Vagina (tissue), 2 donors: Measurements from ENCODE around the gene LMOD2. TPM values are rescaled to one million over a fixed set of nuclear protein-coding genes. Genes with fewer than 3 reads are reported as not detected.

Experiments used
- DNase-seq, 2 donors: peaks; one replicate each; pipeline ENCODE4 v3.0.0-alpha.2; 2017; ENCODE audit errors: extremely low spot score in 2 of 2
- H3K27ac ChIP-seq: fragments of 200-600 bp; sonication (generic); one replicate; pipeline ENCODE4 v1.5.1; 2019
- H3K27me3 ChIP-seq: fragments of 200-600 bp; sonication (generic); one replicate; pipeline ENCODE4 v1.5.1; 2019
- H3K36me3 ChIP-seq, 2 donors: fragments of 200-600 bp; sonication (generic); one replicate each; pipeline ENCODE4 v1.5.1; 2017 to 2019
- H3K4me1 ChIP-seq: fragments of 200-600 bp; sonication (generic); one replicate; pipeline ENCODE4 v1.5.1; 2019
- H3K4me3 ChIP-seq, 2 donors: fragments of 200-600 bp; sonication (generic); 1 replicate in 1 of 2; 2 replicates in 1 of 2; pipeline ENCODE4 v1.5.1; 2016 to 2019
- H3K9me3 ChIP-seq: fragments of 200-600 bp; sonication (generic); one replicate; pipeline ENCODE4 v1.5.1; 2019
- POLR2A ChIP-seq, 2 donors: fragments of 450-650 bp; IDR thresholded peaks; one replicate each; pipeline ENCODE4 v1.6.1; 2017; ENCODE audit warnings: antibody characterized with exemption in 2 of 2, mild to moderate bottlenecking in 2 of 2, moderate library complexity in 2 of 2
- POLR2AphosphoS5 ChIP-seq, 2 donors: sonication (generic); formaldehyde crosslinking; IDR thresholded peaks; one replicate each; pipeline ENCODE4 v1.9.0; 2017; ENCODE audit warnings: antibody characterized with exemption in 2 of 2, mild to moderate bottlenecking in 2 of 2, low read depth in 1 of 2; ENCODE audit not compliant: insufficient read depth in 1 of 2
- intact Hi-C: fragments of 100-400 bp; cut with DNase I; formaldehyde crosslinking; loops from one replicate; pipeline ENCODE4 v1.15.1; 2023
- total RNA-seq: library from RNA; depleted of rRNA; stranded (reverse); fragments of >200 nt; gene quantifications from one replicate; pipeline ENCODE4 v1.2.3, GENCODE V29; 2016
- TF ChIP-seq, protein P1 (sequence below), 3 experiments: fragments of 450-650 bp in 2 of 3; fragments of 200-600 bp in 1 of 3; sonication (generic) in 1 of 3; IDR thresholded peaks; one replicate each; pipeline ENCODE4 v1.5.1; 2017 to 2019; ENCODE audit warnings: antibody characterized with exemption in 3 of 3, mild to moderate bottlenecking in 2 of 3, moderate library complexity in 2 of 3

Gene LMOD2
- total RNA-seq, 1 donor from 2014 or later = not detected

DNA sequence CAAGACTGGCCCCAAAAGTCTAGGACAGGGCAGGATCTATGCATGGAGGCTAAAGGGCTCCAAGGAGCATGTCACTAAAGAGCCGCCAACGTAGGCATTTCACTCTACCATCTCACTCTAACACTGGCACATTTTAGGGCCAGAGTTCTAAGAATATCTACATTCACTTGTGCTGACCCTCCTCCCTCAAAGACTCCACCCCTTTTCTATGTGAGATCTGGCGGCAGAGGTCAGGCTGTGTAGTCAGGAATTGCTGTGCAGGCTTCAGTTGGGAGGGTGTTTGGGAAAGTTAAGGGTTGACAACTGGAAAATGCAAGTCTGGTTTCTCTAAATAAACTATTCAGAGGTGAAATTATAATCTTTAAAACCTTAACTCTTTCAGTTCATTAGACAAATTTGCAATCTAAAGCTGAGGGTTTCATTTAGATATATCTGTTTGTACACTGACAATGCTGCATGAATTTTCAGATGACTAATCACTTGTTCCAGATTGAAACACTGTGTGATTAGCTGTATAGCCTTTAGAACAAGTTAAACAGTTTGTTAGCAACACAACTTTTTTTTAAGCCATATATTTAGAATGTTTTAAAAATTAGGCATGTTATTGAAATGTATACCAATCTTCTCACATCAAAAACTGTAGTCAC lies 18.2 kb downstream of the LMOD2 start:
- no peak for DNase-seq
- Histone ChIP-seq H3K27me3 (no peaks in the 10 kb centered on the region), H3K4me1 (peaks cover 13% of the 10 kb centered on the region), H3K27ac (peak overlapping the region; percentile 1), H3K4me3 (no peak overlapping the region), H3K9me3 (no peaks in the 10 kb centered on the region), H3K36me3 (no peaks in the 10 kb centered on the region)
- TF ChIP-seq POLR2A (IDR thresholded peaks at IDR 0.05) (no peak), POLR2AphosphoS5 (IDR thresholded peaks at IDR 0.05; ENCODE audit: insufficient read depth in 1 of 2, low read depth in 1 of 2) (no peak)
- TF ChIP-seq, protein P1, sequence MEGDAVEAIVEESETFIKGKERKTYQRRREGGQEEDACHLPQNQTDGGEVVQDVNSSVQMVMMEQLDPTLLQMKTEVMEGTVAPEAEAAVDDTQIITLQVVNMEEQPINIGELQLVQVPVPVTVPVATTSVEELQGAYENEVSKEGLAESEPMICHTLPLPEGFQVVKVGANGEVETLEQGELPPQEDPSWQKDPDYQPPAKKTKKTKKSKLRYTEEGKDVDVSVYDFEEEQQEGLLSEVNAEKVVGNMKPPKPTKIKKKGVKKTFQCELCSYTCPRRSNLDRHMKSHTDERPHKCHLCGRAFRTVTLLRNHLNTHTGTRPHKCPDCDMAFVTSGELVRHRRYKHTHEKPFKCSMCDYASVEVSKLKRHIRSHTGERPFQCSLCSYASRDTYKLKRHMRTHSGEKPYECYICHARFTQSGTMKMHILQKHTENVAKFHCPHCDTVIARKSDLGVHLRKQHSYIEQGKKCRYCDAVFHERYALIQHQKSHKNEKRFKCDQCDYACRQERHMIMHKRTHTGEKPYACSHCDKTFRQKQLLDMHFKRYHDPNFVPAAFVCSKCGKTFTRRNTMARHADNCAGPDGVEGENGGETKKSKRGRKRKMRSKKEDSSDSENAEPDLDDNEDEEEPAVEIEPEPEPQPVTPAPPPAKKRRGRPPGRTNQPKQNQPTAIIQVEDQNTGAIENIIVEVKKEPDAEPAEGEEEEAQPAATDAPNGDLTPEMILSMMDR (IDR thresholded peaks at IDR 0.05) = no peak
- intact Hi-C loops = no loop called here

DNA sequence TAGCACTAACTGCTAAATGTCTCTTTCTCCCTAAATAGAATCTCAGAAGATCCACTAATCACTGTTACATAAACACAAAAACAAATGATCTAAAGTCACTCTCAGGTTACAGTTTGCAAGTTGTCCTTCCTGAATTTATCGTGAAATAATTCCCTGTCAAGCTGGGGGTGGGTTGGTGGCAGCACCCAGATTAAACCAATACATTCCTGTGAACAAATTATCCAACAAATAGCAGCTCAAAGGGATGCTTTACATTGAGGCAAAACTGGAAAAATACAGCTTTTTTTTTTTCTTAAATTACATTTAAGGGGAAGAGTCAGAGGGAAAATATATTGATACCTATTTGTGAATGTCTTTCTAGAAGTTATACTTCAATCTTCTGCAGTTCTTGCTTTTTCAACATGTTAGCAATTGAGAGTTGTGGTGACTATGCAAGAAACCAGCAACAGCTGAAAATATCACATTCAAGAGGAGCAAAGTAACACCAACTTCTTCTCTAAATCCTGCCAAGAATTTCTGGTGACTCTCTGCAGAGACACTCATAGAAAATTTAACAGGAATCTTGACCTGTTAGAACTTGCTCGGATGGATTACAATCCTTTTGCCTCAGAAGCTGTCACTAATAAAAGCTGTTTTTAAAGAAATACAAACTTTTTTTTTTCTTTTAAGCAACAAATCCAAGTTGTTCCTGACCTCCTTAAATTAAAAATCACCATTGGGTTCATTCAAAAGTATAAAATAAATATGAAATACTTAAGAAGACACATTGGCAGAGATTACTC lies 18.9 kb downstream of the LMOD2 start:
- TF ChIP-seq POLR2A (IDR thresholded peaks at IDR 0.05) (no peak), POLR2AphosphoS5 (IDR thresholded peaks at IDR 0.05; ENCODE audit: insufficient read depth in 1 of 2, low read depth in 1 of 2) (peak in 1 of 2 donors; percentile 87)
- TF ChIP-seq, protein P1 (IDR thresholded peaks at IDR 0.05) = no peak
- Histone ChIP-seq H3K27ac (no peak overlapping the region), H3K4me1 (peaks cover 13% of the 10 kb centered on the region), H3K27me3 (no peaks in the 10 kb centered on the region), H3K36me3 (no peaks in the 10 kb centered on the region), H3K9me3 (no peaks in the 10 kb centered on the region), H3K4me3 (no peak overlapping the region)
- DNase-seq = no peak
- intact Hi-C loops = no loop called here

DNA sequence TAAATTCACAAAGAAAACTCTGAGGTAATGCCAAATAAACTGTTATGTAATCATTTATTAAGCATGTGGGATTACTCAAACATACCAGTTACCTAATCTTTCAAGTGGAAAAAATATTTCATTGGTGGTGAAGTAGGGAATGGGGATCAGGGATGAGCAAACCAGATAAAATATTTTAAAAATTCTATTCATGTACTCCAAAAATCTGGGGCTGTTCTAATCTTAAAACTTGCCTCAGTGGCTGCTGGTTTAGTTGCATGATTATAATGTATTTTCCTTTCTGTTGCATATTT lies 19.5 kb downstream of the LMOD2 start:
- H3K9me3 ChIP-seq = no peaks in the 10 kb centered on the region
- intact Hi-C loops = no loop called here
- no peak for DNase-seq
- peaks cover 13% of the 10 kb centered on the region for H3K4me1 ChIP-seq
- no peaks in the 10 kb centered on the region for H3K27me3 ChIP-seq
- TF ChIP-seq POLR2A (IDR thresholded peaks at IDR 0.05) = no peak
- TF ChIP-seq POLR2AphosphoS5 (IDR thresholded peaks at IDR 0.05; ENCODE audit: insufficient read depth in 1 of 2, low read depth in 1 of 2) = peak in 1 of 2 donors; percentile 76
- H3K4me3 ChIP-seq = no peak overlapping the region
- no peaks in the 10 kb centered on the region for H3K36me3 ChIP-seq
- no peak overlapping the region for H3K27ac ChIP-seq

DNA sequence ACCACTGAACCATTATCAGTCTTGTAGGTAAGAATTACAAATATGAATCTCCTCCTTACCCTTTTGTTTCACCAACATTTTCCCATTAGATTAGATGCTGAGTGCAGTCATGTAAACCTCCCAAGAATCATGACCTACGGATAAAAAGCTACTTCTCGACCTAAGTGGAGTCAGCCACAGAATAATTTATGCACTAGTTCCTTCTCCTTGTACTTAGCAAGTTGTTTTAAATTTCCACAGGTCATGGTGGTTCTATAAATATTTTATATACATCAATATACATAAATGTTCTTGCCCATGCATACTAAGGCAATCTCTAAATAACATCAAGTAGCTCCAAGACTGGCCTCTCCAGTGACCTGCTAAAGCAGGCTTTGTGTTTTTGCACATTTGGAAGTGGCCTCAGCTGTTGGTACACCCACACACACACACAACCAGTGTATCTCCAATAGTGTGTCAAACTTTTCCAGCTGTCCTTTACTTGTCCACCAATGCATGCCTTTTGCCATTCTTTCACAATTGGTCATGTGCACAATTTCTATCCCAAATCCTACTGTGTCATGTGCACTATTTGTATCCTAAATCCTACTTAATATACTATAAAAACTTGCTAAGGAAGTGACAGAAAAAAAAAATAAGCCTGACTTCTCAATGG lies 21.5 kb downstream of the LMOD2 start:
- Histone ChIP-seq H3K4me1 (peaks cover 13% of the 10 kb centered on the region), H3K36me3 (peaks cover 0 to 5% of the 10 kb centered on the region in 2 donors), H3K9me3 (no peaks in the 10 kb centered on the region), H3K27ac (no peak overlapping the region), H3K4me3 (no peak overlapping the region), H3K27me3 (no peaks in the 10 kb centered on the region)
- no peak for DNase-seq
- intact Hi-C loops = no loop called here
- TF ChIP-seq POLR2AphosphoS5 (IDR thresholded peaks at IDR 0.05; ENCODE audit: insufficient read depth in 1 of 2, low read depth in 1 of 2) (no peak), POLR2A (IDR thresholded peaks at IDR 0.05) (no peak)
- TF ChIP-seq, protein P1 (IDR thresholded peaks at IDR 0.05) = no peak

DNA sequence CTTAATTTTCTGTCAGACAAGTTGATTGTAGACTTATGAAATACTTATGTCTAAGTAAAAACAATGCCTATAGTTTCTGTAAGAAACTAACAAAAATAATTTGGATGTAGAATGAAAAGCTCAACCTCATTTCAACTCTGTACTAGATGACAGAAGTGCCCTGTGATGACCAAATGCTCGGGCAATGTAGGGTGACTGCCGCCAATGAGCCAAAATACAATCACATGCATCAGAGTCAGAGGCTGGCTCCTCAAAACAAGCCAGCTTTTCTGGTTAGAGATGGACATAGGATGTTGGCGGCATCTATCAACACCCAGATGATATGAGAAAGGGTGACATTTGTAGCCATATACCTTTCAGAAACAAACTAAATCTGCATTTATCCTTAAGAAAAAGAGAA lies 23.9 kb downstream of the LMOD2 start:
- Histone ChIP-seq H3K36me3 (peaks cover 0 to 13% of the 10 kb centered on the region in 2 donors), H3K9me3 (no peaks in the 10 kb centered on the region), H3K4me3 (no peak overlapping the region), H3K27ac (no peak overlapping the region), H3K4me1 (peaks cover 1% of the 10 kb centered on the region), H3K27me3 (no peaks in the 10 kb centered on the region)
- TF ChIP-seq, protein P1 (IDR thresholded peaks at IDR 0.05) = no peak
- TF ChIP-seq POLR2AphosphoS5 (IDR thresholded peaks at IDR 0.05; ENCODE audit: insufficient read depth in 1 of 2, low read depth in 1 of 2) = no peak
- TF ChIP-seq POLR2A (IDR thresholded peaks at IDR 0.05) = no peak
- no peak for DNase-seq
- intact Hi-C loops = no loop called here
